Bone marrow (tissue), 2 donors: ENCODE results near the gene RNF212B.
A peak's percentile ranks its signal among the peaks of the same experiment; 100 is the strongest.

Experiments
- DNase-seq, 2 donors: peaks; one replicate each; lab custom pipeline; 2025; lab: John Stamatoyannopoulos, UW

RNF212B gene

DNA sequence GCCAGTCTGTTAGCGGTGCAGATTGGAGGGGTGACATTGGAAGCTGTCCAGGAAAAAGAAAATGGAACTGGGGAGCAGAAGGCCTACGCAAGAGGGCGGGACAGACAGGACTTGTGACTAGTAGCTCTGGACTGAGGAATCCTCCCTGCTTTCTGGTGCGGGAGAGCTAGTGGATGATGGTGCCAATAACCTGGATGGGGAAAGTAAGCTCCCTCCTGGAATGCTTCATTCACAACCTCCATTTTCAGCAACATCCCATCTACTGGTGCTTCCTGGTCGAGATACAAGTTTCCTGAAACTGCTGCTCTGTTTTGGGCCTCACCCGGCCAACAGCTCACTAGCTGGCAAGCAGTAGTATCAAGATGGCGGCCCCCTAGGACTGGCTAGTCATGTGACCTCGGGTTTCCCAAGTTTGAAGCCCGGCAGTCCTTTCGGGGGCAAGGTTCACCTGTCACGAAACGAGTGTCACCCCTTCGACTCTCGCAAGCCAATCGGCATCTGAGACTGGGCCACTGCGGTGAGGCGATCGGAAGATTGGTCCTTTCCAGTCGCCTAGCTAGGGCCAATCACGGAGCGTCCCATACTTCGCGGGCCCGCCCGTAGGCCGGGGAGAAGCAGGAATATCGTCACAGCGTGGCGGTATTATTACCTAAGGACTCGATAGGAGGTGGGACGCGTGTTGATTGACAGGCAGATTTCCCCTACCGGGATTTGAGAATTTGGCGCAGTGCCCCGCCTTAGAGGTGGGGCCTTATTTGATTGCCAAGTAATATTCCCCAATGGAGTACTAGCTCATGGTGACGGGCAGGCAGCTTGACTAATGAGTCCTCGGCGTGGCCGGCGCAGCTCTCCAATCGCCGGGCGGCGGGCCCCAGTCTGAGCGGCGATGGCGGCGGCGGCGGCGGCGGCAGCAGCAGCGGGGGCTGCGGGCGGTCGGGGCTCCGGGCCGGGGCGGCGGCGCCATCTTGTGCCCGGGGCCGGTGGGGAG is 83.1 kb downstream of the RNF212B start, which contains the start of gene PABPN1:
TSS of gene PABPN1 (plus strand) at position 874 of the 988 bp plus-strand sequence. CDS start at position 887, 13 bp downstream.
- peak; percentile 97 to 100 for DNase-seq

DNA sequence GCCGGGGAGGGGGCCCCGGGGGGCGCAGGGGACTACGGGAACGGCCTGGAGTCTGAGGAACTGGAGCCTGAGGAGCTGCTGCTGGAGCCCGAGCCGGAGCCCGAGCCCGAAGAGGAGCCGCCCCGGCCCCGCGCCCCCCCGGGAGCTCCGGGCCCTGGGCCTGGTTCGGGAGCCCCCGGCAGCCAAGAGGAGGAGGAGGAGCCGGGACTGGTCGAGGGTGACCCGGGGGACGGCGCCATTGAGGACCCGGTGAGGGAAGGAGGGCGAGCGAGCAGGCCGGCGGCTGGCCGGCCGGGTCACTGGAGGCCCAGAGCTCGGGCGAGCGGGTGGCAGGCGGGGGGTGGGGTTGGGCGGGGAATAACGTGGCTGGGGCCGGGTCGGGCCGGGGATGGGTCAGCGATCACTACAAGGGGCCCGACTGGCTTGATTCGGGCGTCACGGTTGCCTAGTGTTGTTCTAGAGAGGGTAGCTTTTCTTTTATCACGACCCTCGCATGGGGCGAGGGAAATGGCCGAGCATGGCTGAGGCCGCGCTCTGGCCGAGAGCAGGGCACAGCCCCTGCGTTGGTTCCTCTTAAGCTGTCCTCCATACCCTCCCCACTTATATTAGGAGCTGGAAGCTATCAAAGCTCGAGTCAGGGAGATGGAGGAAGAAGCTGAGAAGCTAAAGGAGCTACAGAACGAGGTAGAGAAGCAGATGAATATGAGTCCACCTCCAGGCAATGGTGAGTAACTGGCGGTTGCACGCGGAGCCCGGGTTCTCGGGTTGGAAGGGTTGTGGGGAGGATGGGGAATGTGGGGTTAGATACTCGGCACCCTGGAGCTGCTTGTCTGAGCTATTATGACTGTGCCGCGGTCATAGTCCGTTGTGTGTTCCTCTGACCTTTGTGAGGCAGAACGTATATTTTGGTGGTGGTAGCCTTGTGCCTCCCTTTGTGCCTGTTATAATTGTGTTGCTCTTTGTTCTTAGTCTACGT is 84.1 kb downstream of the RNF212B start:
- DNase-seq = peak; percentile 27 to 65
